Thymus (tissue), 11 donors: Measurements from ENCODE around the gene OR2V2. TPM values are rescaled to one million over a fixed set of nuclear protein-coding genes. Genes with fewer than 3 reads are reported as not detected.
A peak's percentile ranks its signal among the peaks of the same experiment; 100 is the strongest.

Experiments used
- DNase-seq, 9 donors: peaks; one replicate each; pipeline ENCODE4 v3.0.0-alpha.2; 2013; ENCODE audit warnings: low spot score in 9 of 9, low read depth in 6 of 9, missing footprints in 1 of 9
- H3K27ac ChIP-seq, 2 donors: one replicate each; pipeline ENCODE4 v1.5.1; 2013; ENCODE audit warnings: control low read depth in 1 of 2, low read depth in 1 of 2, low read length in 1 of 2, mild to moderate bottlenecking in 1 of 2, moderate library complexity in 1 of 2
- H3K27me3 ChIP-seq, 2 donors: one replicate each; pipeline ENCODE4 v1.5.1; 2013; ENCODE audit warnings: low read length in 1 of 2; ENCODE audit not compliant: control insufficient read depth in 2 of 2, insufficient read depth in 1 of 2
- H3K36me3 ChIP-seq, 2 donors: one replicate each; pipeline ENCODE4 v1.5.1; 2013; ENCODE audit warnings: low read length in 1 of 2, mild to moderate bottlenecking in 1 of 2, moderate library complexity in 1 of 2; ENCODE audit not compliant: control insufficient read depth in 2 of 2, insufficient read depth in 2 of 2
- H3K4me1 ChIP-seq, 2 donors: one replicate each; pipeline ENCODE4 v1.5.1; 2013; ENCODE audit warnings: low read length in 2 of 2; ENCODE audit not compliant: control insufficient read depth in 2 of 2, insufficient read depth in 2 of 2
- H3K4me3 ChIP-seq, 2 donors: one replicate each; pipeline ENCODE4 v1.5.1; 2013; ENCODE audit warnings: low read length in 2 of 2, control low read depth in 1 of 2, mild to moderate bottlenecking in 1 of 2
- H3K9me3 ChIP-seq, 2 donors: one replicate each; pipeline ENCODE4 v1.5.1; 2013; ENCODE audit warnings: low read length in 1 of 2, mild to moderate bottlenecking in 1 of 2; ENCODE audit not compliant: control insufficient read depth in 2 of 2, insufficient read depth in 1 of 2
- WGBS: extraction: QIAGEN DNeasy Blood & Tissue Kit; methylation state at CpG from one replicate; pipeline ENCODE4 v1.1.7; 2013; 5-methylcytosine and 5-hydroxymethylcytosine counted together
- polyA plus RNA-seq: library from polyadenylated mRNA; stranded (reverse); fragments of 200-250 nt; gene quantifications from one replicate; pipeline ENCODE4 v1.2.3, GENCODE V29; 2013
- total RNA-seq: library from RNA; stranded (reverse); fragments of 120-200 nt; gene quantifications from one replicate; pipeline ENCODE4 v1.2.4, GENCODE V29; 2013
- donor health status: healthy.

The OR2V2 gene
- total and polyA plus RNA-seq, 2 donors = under 0.01 to 0.05 TPM

DNA sequence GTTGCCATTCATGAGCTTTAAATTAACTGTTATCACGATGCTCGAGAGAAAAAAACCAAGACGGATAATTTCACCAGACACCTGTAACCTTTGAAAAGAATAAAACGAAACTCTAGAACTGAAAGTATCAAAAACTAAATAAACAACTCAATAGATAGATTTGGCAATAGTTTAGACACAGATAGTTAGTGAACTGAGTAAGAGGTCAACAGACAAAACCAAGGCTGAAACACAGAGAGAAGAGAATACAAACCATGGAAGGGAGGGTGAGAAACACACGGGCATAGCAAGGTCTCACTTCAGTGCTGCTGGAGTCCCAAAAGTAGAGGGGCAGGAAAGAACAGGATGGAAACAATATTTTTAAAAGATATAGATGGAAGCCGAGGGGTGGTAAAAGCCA, 13.1 kb upstream of the OR2V2 start:
- DNase-seq = no peak
- H3K27ac ChIP-seq = no peak overlapping the region
- no peaks in the 10 kb centered on the region for H3K36me3 ChIP-seq
- H3K9me3 ChIP-seq = no peaks in the 10 kb centered on the region
- H3K4me3 ChIP-seq = no peak overlapping the region
- H3K27me3 ChIP-seq = peaks cover 0 to 5% of the 10 kb centered on the region in 2 donors
- WGBS = 95% methylated on average over 6 of the region's 6 CpGs
- no peaks in the 10 kb centered on the region for H3K4me1 ChIP-seq

DNA sequence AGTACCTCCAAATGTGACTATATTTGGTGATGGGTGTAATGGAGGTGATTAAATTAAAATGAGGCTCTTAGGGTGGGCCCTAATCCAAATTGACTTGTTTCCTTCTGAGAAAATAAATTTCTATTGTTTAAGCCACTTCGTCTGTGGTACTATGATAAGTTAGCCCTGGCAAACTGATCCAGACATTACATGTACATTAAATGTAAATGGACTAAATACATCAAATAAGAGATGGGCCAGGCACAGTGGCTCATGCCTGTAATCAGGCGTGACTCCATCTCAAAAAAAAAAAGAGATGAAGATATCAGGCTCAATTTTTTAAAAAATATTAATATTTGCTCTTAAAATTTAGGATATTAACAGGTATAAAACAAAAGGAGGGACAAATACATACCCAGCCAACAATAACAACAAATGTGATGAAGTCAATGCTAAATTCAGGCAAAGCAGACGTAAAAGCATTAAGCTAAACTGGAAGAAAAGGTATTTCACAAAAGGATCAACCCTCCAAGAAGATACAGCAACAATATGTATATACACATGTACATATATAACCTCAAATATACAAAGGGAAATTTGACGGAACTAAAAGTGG, 10.9 kb upstream of the OR2V2 start:
- DNase-seq = no peak
- no peaks in the 10 kb centered on the region for H3K4me1 ChIP-seq
- no peaks in the 10 kb centered on the region for H3K27me3 ChIP-seq
- no peak overlapping the region for H3K4me3 ChIP-seq
- no peaks in the 10 kb centered on the region for H3K36me3 ChIP-seq
- H3K27ac ChIP-seq = no peak overlapping the region
- WGBS = 96% methylated on average over 4 of the region's 4 CpGs
- peaks cover 0 to 5% of the 10 kb centered on the region in 2 donors for H3K9me3 ChIP-seq

DNA sequence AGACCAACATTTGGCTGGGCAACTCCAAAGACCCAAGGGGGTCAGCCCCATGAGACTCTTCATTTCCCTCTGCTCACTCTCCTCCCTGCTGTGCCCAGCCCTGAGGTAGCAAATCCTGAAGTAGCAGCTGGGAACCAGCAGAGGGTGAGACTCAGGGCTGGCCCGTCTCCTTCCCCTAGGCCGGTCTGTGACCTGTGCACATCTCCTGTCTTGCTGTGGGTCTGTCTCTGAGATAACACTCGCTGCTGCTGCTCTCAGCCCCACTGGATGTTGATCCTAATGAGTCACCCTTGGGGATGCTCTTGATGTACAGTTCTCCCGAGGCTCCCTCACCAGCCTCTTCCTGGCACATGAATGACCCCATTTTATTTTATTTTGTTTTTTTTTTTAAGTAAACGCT, 9.1 kb upstream of the OR2V2 start:
- Histone ChIP-seq H3K27ac (no peak overlapping the region), H3K4me3 (no peak overlapping the region), H3K36me3 (no peaks in the 10 kb centered on the region), H3K9me3 (peaks cover 0 to 11% of the 10 kb centered on the region in 2 donors), H3K4me1 (no peaks in the 10 kb centered on the region), H3K27me3 (no peaks in the 10 kb centered on the region)
- WGBS = 67% methylated on average over 5 of the region's 5 CpGs
- DNase-seq = no peak

DNA sequence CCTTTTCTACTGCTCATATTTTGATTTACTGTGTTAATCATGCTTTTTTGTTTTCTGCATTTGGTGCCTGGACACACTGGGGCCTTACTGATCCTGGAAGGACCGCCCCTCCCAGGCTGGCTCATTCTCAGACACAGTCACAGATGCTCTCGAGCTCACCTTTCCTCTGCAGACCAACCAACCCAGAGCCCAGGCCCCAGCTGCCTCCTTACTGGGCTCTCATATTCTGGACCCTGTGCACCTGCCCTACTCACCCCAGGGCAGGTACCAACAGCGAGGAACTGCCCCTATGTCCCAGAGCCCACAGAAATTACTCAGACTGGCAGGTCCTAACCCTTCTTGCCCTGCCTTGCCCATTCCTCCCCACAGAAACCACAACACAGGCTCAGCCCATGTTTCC, 6.6 kb upstream of the OR2V2 start:
- H3K9me3 ChIP-seq = peaks cover 0 to 11% of the 10 kb centered on the region in 2 donors
- H3K4me3 ChIP-seq = no peak overlapping the region
- no peaks in the 10 kb centered on the region for H3K4me1 ChIP-seq
- WGBS = 84% methylated on average over 3 of the region's 3 CpGs
- no peak overlapping the region for H3K27ac ChIP-seq
- no peaks in the 10 kb centered on the region for H3K36me3 ChIP-seq
- DNase-seq = no peak
- H3K27me3 ChIP-seq = no peaks in the 10 kb centered on the region

DNA sequence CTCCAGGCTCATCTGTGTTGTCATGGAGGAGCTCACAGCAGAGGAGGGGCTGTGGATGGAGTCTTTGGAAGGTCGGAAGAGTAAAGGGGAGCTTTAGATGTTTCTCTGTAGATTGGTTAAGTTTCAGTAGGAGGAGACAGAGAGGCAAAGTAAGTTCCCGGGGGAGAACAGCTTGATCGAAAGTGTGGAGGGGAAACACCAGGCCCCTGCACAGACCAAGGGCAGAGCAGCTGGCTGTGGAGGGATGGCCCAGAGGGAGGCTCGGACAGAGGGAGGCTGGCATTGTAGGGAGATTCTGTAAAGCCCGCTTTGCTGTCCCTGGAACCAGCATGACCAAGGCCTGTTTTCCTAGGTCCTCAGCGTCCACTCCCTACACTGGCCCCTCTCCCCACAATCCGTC, 5.3 kb upstream of the OR2V2 start:
- Histone ChIP-seq H3K4me1 (no peaks in the 10 kb centered on the region), H3K36me3 (no peaks in the 10 kb centered on the region), H3K9me3 (peaks cover 0 to 11% of the 10 kb centered on the region in 2 donors), H3K27me3 (no peaks in the 10 kb centered on the region), H3K4me3 (no peak overlapping the region), H3K27ac (no peak overlapping the region)
- WGBS = 89% methylated on average over 7 of the region's 7 CpGs
- DNase-seq = no peak

DNA sequence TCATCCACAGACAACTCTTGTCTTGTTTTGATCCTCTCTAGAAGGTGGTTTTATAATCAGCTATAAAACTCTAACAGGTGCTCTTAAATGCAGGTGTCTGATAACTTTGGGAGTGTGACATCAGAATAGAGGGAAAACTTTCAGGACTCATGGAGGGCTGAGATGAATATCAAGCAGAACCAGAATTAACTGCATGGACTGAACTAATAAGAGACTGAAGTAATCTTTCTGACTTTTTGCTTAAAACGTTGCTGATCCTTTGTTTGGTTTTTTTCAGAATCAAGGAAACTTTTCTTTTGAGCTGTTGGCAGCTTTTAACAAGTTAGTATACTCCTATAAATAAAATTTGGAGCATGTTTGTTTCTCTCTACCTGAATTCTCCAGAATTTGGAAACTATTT, 2.3 kb upstream of the OR2V2 start:
- 78% methylated on average over 1 of the region's 1 CpG for WGBS
- Histone ChIP-seq H3K4me1 (peaks cover 0 to 7% of the 10 kb centered on the region in 2 donors), H3K36me3 (no peaks in the 10 kb centered on the region), H3K4me3 (no peak overlapping the region), H3K27me3 (peaks cover 0 to 4% of the 10 kb centered on the region in 2 donors), H3K27ac (no peak overlapping the region), H3K9me3 (peaks cover 0 to 11% of the 10 kb centered on the region in 2 donors)
- no peak for DNase-seq

DNA sequence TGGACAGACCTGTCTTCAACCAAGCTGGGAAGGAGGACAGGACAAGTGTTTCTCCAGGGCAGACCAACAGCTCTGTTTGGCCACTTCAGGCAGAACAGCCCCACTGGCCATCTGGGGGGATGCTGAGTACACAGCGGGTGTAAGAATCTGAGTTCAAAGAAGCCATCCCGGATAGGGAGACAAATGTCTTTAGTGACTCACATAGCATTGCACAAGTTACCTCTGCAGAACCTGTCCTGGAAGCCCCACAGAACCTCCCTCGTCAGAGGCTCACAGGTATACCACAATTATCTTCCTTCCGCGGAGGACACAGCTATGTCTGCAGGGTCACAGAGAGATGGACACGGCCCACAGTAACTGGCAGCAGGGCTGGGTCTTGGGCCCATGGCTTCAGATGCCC, 2.0 kb downstream of the OR2V2 start:
- Histone ChIP-seq H3K27me3 (peaks cover 0 to 6% of the 10 kb centered on the region in 2 donors), H3K36me3 (no peaks in the 10 kb centered on the region), H3K4me1 (peaks cover 0 to 12% of the 10 kb centered on the region in 2 donors), H3K27ac (peak overlapping the region in 1 of 2 donors; percentile 26), H3K4me3 (no peak overlapping the region), H3K9me3 (no peaks in the 10 kb centered on the region)
- 91% methylated on average over 6 of the region's 6 CpGs for WGBS
- DNase-seq = no peak

DNA sequence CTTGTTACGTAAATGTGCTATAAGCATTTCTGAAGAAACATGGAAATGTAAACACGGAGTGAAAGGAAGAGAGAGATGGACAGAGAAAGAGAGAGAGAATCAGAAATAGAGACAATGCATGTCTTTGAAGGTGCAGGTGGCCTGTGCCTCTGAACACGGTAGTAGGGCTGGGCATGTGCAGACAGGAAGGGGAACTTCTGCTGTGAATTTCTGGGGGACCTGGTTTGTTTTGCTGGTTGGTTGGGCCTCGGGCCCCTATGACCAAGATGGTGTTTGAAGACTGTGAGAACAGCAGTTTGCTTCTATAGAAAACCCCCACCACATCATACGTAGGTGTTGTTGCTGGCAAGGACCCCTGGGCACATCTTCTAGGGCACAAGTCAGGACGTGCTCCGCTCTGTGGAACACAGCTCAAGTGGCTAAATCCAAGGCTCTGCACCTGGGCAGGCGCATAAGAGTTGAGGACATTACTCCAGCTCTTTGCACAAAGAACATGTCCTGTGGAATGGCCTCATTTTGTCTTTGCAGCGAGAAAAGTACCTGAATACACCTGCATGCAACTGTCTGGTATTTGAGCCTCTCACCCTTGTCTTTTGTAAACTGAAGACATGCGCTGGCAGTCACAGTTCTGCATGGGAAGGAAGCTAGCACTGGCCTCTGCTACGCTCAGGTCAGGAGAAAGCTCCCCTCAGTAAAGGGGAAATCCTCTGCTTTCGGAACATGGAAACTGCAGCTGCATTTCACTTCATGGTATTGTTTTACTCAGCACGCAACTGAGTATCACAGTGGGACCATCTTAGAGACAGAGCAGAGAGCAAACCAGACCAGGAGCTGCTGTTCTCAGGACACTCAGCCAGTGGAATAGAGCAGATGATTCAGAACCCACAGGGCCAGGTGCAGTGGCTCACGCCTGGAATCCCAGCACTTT, 2.7 kb downstream of the OR2V2 start:
- Histone ChIP-seq H3K27ac (peak overlapping the region in 1 of 2 donors; percentile 53), H3K4me1 (peaks cover 0 to 12% of the 10 kb centered on the region in 2 donors), H3K27me3 (peaks cover 0 to 6% of the 10 kb centered on the region in 2 donors), H3K4me3 (no peak overlapping the region), H3K36me3 (no peaks in the 10 kb centered on the region), H3K9me3 (no peaks in the 10 kb centered on the region)
- WGBS = 79% methylated on average over 14 of the region's 14 CpGs
- no peak for DNase-seq

DNA sequence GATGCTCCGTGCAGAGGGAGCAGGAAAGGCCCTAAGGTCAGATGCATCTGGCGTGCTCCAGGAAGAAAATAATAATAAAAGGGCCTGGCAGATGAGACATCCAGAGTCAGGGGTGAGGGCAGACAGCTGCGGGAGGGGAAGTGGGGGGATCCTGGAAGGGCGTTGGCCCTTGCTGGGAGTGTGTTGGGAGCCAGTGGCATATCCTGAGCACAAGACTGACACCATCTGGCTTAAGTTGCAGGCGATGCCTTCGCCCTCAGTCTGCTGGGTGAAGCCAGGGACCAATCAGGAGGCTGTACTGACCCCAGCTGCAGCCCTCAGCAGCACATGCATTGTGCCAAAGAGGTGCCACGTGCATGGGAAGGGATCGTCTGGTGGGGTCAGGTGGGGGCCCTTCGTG, 3.8 kb downstream of the OR2V2 start:
- Histone ChIP-seq H3K9me3 (no peaks in the 10 kb centered on the region), H3K27me3 (peaks cover 0 to 6% of the 10 kb centered on the region in 2 donors), H3K36me3 (no peaks in the 10 kb centered on the region), H3K4me3 (no peak overlapping the region), H3K27ac (no peak overlapping the region), H3K4me1 (peaks cover 0 to 12% of the 10 kb centered on the region in 2 donors)
- WGBS = 48% methylated on average over 9 of the region's 9 CpGs
- DNase-seq = no peak
